GM23248 (cell line): ENCODE measurements around the gene BAZ2B. TPM values are rescaled to one million over a fixed set of nuclear protein-coding genes. Genes with fewer than 3 reads are reported as not detected.
A peak's percentile ranks its signal among the peaks of the same experiment; 100 is the strongest.

Experiments used
- DNase-seq: peaks from one replicate; pipeline ENCODE4 v3.0.0-alpha.2; 2015
- H2AFZ ChIP-seq: fragments of 200-600 bp; sonication (generic); 2 replicates; pipeline ENCODE4 v1.6.1; 2016; ENCODE audit warnings: antibody characterized with exemption
- H3F3A ChIP-seq: fragments of 200-600 bp; sonication (generic); 2 replicates; pipeline ENCODE4 v1.6.1; 2016; ENCODE audit warnings: mild to moderate bottlenecking, antibody characterized with exemption, mixed run types; ENCODE audit not compliant: insufficient read depth
- H3K27ac ChIP-seq: fragments of 200-600 bp; sonication (generic); 2 replicates; pipeline ENCODE4 v1.5.1; 2016; ENCODE audit warnings: mild to moderate bottlenecking
- H3K27me3 ChIP-seq: fragments of 200-600 bp; sonication (generic); replicated peaks from 2 replicates; pipeline ENCODE4 v1.6.1; 2016; ENCODE audit warnings: mild to moderate bottlenecking; ENCODE audit not compliant: insufficient read depth
- H3K36me3 ChIP-seq: fragments of 200-600 bp; sonication (generic); 2 replicates; pipeline ENCODE4 v1.6.1; 2016; ENCODE audit warnings: low read depth, mild to moderate bottlenecking
- H3K4me1 ChIP-seq: fragments of 200-600 bp; sonication (generic); 2 replicates; pipeline ENCODE4 v1.6.1; 2016; ENCODE audit warnings: mild to moderate bottlenecking; ENCODE audit not compliant: insufficient read depth
- H3K4me2 ChIP-seq: fragments of 200-600 bp; sonication (generic); one replicate; pipeline ENCODE4 v1.6.1; 2016; ENCODE audit warnings: mild to moderate bottlenecking; ENCODE audit not compliant: unreplicated experiment
- H3K4me3 ChIP-seq: fragments of 200-600 bp; sonication (generic); 2 replicates; pipeline ENCODE4 v1.5.1; 2016; ENCODE audit warnings: mild to moderate bottlenecking
- H3K79me2 ChIP-seq: fragments of 200-600 bp; sonication (generic); 2 replicates; pipeline ENCODE4 v1.6.1; 2016; ENCODE audit warnings: mild to moderate bottlenecking; ENCODE audit not compliant: insufficient read depth
- H3K9ac ChIP-seq: fragments of 200-600 bp; sonication (generic); 2 replicates; pipeline ENCODE4 v1.6.1; 2016; ENCODE audit warnings: mild to moderate bottlenecking
- H3K9me2 ChIP-seq: fragments of 200-600 bp; sonication (generic); 2 replicates; pipeline ENCODE4 v1.6.1; 2016; ENCODE audit warnings: mixed run types, mild to moderate bottlenecking, moderate library complexity; ENCODE audit not compliant: insufficient read depth
- H3K9me3 ChIP-seq: fragments of 200-600 bp; sonication (generic); one replicate; pipeline ENCODE4 v1.6.1; 2017; ENCODE audit warnings: low read depth
- H4K20me1 ChIP-seq: fragments of 200-600 bp; sonication (generic); 2 replicates; pipeline ENCODE4 v1.6.0; 2016; ENCODE audit not compliant: insufficient read depth
- EZH2 ChIP-seq: fragments of 200-600 bp; sonication (generic); IDR thresholded peaks from 2 replicates; pipeline ENCODE4 v1.6.1; 2018; ENCODE audit warnings: antibody characterized with exemption, mild to moderate bottlenecking; ENCODE audit not compliant: insufficient read depth, poor library complexity, severe bottlenecking
- EZH2phosphoT487 ChIP-seq: fragments of 200-600 bp; sonication (generic); IDR thresholded peaks from 2 replicates; pipeline ENCODE4 v1.6.1; 2018; ENCODE audit warnings: antibody characterized with exemption, moderate library complexity, mild to moderate bottlenecking, low read depth; ENCODE audit not compliant: insufficient read depth
- WGBS, 2 experiments: methylation state at CpG; one replicate each; pipeline ENCODE4 v1.1.6; 2015 to 2017; ENCODE audit warnings: low lambda C conversion rate in 2 of 2, low coverage in 1 of 2; ENCODE audit errors: missing lambda C conversion rate in 2 of 2; 5-methylcytosine and 5-hydroxymethylcytosine counted together
- in situ Hi-C: fragments of 300-500 bp; cut with MboI; formaldehyde crosslinking; loops from 2 replicates; pipeline ENCODE4 v1.15.0; 2020
- polyA plus RNA-seq: library from polyadenylated mRNA; unstranded; fragments of >200 nt; fragmentation: Nextera tagmentation; extraction: Ambion mirVana; gene quantifications from 2 replicates; pipeline ENCODE4 v1.2.1, GENCODE V29; 2016
- total RNA-seq: library from RNA; depleted of rRNA; stranded (reverse); fragments of >200 nt; shearing (Covaris generic); gene quantifications from 2 replicates; pipeline ENCODE4 v1.2.3, GENCODE V29; 2014

BAZ2B gene
- total and polyA plus RNA-seq, 2 experiments from 2014 or later, result 17.0 to 20.5 TPM

- H3F3A ChIP-seq, result no peaks in the 10 kb centered on the region
- H3K27ac ChIP-seq, result no peak overlapping the region
- in situ Hi-C loops, result no loop called here
- H3K27me3 ChIP-seq, result no peaks in the 10 kb centered on the region
- H3K9me2 ChIP-seq, result no peaks in the 10 kb centered on the region
- no peak overlapping the region for H2AFZ ChIP-seq
- no peak overlapping the region for H3K4me3 ChIP-seq
- no peaks in the 10 kb centered on the region for H3K79me2 ChIP-seq
- H3K9me3 ChIP-seq, result no peaks in the 10 kb centered on the region
- H3K4me2 ChIP-seq, result no peak overlapping the region
- DNase-seq, result no peak
- no peak overlapping the region for H3K9ac ChIP-seq
- TF ChIP-seq EZH2phosphoT487 (no peak), EZH2 (no peak)
- WGBS, 2 experiments, result 90 to 92% methylated on average over 8 of the region's 8 CpGs
- no peaks in the 10 kb centered on the region for H3K4me1 ChIP-seq
- H4K20me1 ChIP-seq, result no peaks in the 10 kb centered on the region
- peaks cover 5% of the 10 kb centered on the region; the same call in 1 of the 2 replicates for H3K36me3 ChIP-seq
Measured at GRCh38 chr2:159356053-159356554, 260.2 kb downstream of the BAZ2B start.

GRCh38 chr2:159351977-159352376, 264.4 kb downstream of the BAZ2B start:
- H3F3A ChIP-seq, result no peaks in the 10 kb centered on the region
- no peaks in the 10 kb centered on the region for H3K79me2 ChIP-seq
- no peaks in the 10 kb centered on the region for H4K20me1 ChIP-seq
- H3K9me2 ChIP-seq, result no peaks in the 10 kb centered on the region
- 85 to 87% methylated on average over 3 of the region's 3 CpGs for WGBS, 2 experiments
- H2AFZ ChIP-seq, result no peak overlapping the region
- H3K27me3 ChIP-seq, result no peaks in the 10 kb centered on the region
- H3K4me2 ChIP-seq, result no peak overlapping the region
- H3K27ac ChIP-seq, result no peak overlapping the region
- TF ChIP-seq EZH2 (no peak), EZH2phosphoT487 (no peak)
- H3K9me3 ChIP-seq, result no peaks in the 10 kb centered on the region
- peaks cover 3% of the 10 kb centered on the region; the same call in 1 of the 2 replicates for H3K4me1 ChIP-seq
- H3K36me3 ChIP-seq, result peaks cover 16% of the 10 kb centered on the region; the same call in 1 of the 2 replicates
- in situ Hi-C loops, result no loop called here
- H3K4me3 ChIP-seq, result no peak overlapping the region
- H3K9ac ChIP-seq, result no peak overlapping the region
- DNase-seq, result no peak

- no peak overlapping the region for H3K4me2 ChIP-seq
- peaks cover 18% of the 10 kb centered on the region; the same call in 1 of the 2 replicates for H3K36me3 ChIP-seq
- in situ Hi-C loops, result no loop called here
- H2AFZ ChIP-seq, result no peak overlapping the region
- H3F3A ChIP-seq, result no peaks in the 10 kb centered on the region
- no peaks in the 10 kb centered on the region for H3K9me3 ChIP-seq
- no peaks in the 10 kb centered on the region for H4K20me1 ChIP-seq
- no peak overlapping the region for H3K27ac ChIP-seq
- DNase-seq, result peak; percentile 20
- 75 to 87% methylated on average over 6 of the region's 6 CpGs for WGBS, 2 experiments
- no peak overlapping the region for H3K4me3 ChIP-seq
- no peak overlapping the region for H3K9ac ChIP-seq
- H3K79me2 ChIP-seq, result no peaks in the 10 kb centered on the region
- H3K9me2 ChIP-seq, result no peaks in the 10 kb centered on the region
- H3K4me1 ChIP-seq, result peaks cover 3% of the 10 kb centered on the region; the same call in 1 of the 2 replicates
- no peaks in the 10 kb centered on the region for H3K27me3 ChIP-seq
- no peak for TF ChIP-seq EZH2phosphoT487
- no peak for TF ChIP-seq EZH2
Measured at GRCh38 chr2:159349674-159350299, 266.6 kb downstream of the BAZ2B start.

- Histone ChIP-seq H3K4me2 (no peak overlapping the region), H2AFZ (peak overlapping the region; percentile 53), H3K27ac (peak overlapping the region; percentile 79), H3K27me3 (no peaks in the 10 kb centered on the region), H3K4me1 (peaks cover 14% of the 10 kb centered on the region), H3K36me3 (no peaks in the 10 kb centered on the region), H3F3A (peaks cover 6% of the 10 kb centered on the region; the same call in 1 of the 2 replicates), H3K4me3 (no peak overlapping the region), H3K9me3 (no peaks in the 10 kb centered on the region), H3K9me2 (no peaks in the 10 kb centered on the region), H3K79me2 (no peaks in the 10 kb centered on the region), H4K20me1 (no peaks in the 10 kb centered on the region), H3K9ac (peak overlapping the region; percentile 48)
- in situ Hi-C loops, result no loop called here
- no peak for TF ChIP-seq EZH2phosphoT487
- no peak for TF ChIP-seq EZH2
- 91 to 94% methylated on average over 5 of the region's 5 CpGs for WGBS, 2 experiments
- peak; percentile 73 for DNase-seq
Measured at GRCh38 chr2:159326569-159327255, 289.6 kb downstream of the BAZ2B start.
